ENCODE data around the gene LILRA2.

GRCh38 chr19:54608205-54608604, 34.6 kb downstream of the LILRA2 start:
- no peak for TF ChIP-seq EZH2 (IDR thresholded peaks at IDR 0.05; ENCODE audit: borderline replicate concordance, low read depth, low read length, severe bottlenecking)
- no peak for TF ChIP-seq CTCF (IDR thresholded peaks at IDR 0.05; ENCODE audit: borderline replicate concordance, extremely low read depth, low read length, poor library complexity, severe bottlenecking)

All from DND-41 (cell line).